Lower leg skin (tissue), 4 donors: Measurements from ENCODE around the gene P4HA1. TPM values are rescaled to one million over a fixed set of nuclear protein-coding genes. Genes with fewer than 3 reads are reported as not detected.
A peak's percentile ranks its signal among the peaks of the same experiment; 100 is the strongest.
"Not testable (repeated sequence)": the region's sequence is repeated elsewhere in the genome, so short reads cannot be mapped to it uniquely, and the experiment has no call there.

Experiments used
- DNase-seq, 2 donors: peaks; one replicate each; pipeline ENCODE4 v3.0.0-alpha.2; 2019; ENCODE audit warnings: low spot score in 2 of 2
- H3K4me3 ChIP-seq: fragments of 200-600 bp; sonication (generic); 2 replicates; pipeline ENCODE4 v1.5.1; 2017; ENCODE audit warnings: mild to moderate bottlenecking, low read depth; ENCODE audit not compliant: poor library complexity, severe bottlenecking
- CTCF ChIP-seq, 3 donors: fragments of 450-650 bp; IDR thresholded peaks; one replicate each; pipeline ENCODE4 v1.5.1; 2016; ENCODE audit warnings: antibody characterized with exemption in 3 of 3, mild to moderate bottlenecking in 3 of 3, moderate library complexity in 2 of 3
- POLR2A ChIP-seq, 2 donors: fragments of 450-650 bp; IDR thresholded peaks; one replicate each; pipeline ENCODE4 v1.6.1; 2016 to 2017; ENCODE audit warnings: antibody characterized with exemption in 2 of 2, mild to moderate bottlenecking in 1 of 2, moderate library complexity in 1 of 2
- WGBS, 2 donors: methylation state at CpG; one replicate each; pipeline ENCODE4 v1.1.5; 2018; 5-methylcytosine and 5-hydroxymethylcytosine counted together
- intact Hi-C: fragments of 100-400 bp; cut with DNase I; formaldehyde crosslinking; loops from one replicate; pipeline ENCODE4 v1.15.0; 2023; ENCODE audit warnings: low total_unique reads
- total RNA-seq, 4 donors: library from RNA; depleted of rRNA; stranded (reverse); fragments of >200 nt; gene quantifications; one replicate each; pipeline ENCODE4 v1.1.0, GENCODE V29; 2016

The P4HA1 gene
- total RNA-seq, 4 donors from 2014 or later, result 14.3 to 29.5 (median 20.5) TPM

- DNase-seq, result no peak
- TF ChIP-seq POLR2A (IDR thresholded peaks at IDR 0.05), result no peak
- TF ChIP-seq CTCF (IDR thresholded peaks at IDR 0.05), result no peak
- intact Hi-C loops, result no loop called here
- WGBS, 2 donors, result 41 to 44% methylated on average over 5 of the region's 5 CpGs
- H3K4me3 ChIP-seq, result no peak overlapping the region
These were observed 21.5 kb upstream of the P4HA1 start for GRCh38 chr10:73117976-73118743.

- WGBS, 2 donors, result 100% methylated on average over 1 of the region's 1 CpG
- intact Hi-C loops, result no loop called here
- no peak for TF ChIP-seq CTCF (IDR thresholded peaks at IDR 0.05)
- no peak for TF ChIP-seq POLR2A (IDR thresholded peaks at IDR 0.05)
These were observed 19.4 kb upstream of the P4HA1 start for GRCh38 chr10:73116017-73116416.

GRCh38 chr10:73113551-73113950 lies 16.9 kb upstream of the P4HA1 start:
- TF ChIP-seq CTCF (IDR thresholded peaks at IDR 0.05) (no peak), POLR2A (IDR thresholded peaks at IDR 0.05) (no peak)
- no peak overlapping the region for H3K4me3 ChIP-seq
- 56 to 57% methylated on average over 1 of the region's 1 CpG for WGBS, 2 donors
- DNase-seq, result no peak
- intact Hi-C loops, result no loop called here

More at GRCh38 chr10:73116017-73116416, 19.4 kb upstream of the P4HA1 start:
- no peak overlapping the region for H3K4me3 ChIP-seq
- no peak for DNase-seq

GRCh38 chr10:73112032-73112431 lies 15.4 kb upstream of the P4HA1 start:
- DNase-seq, H3K4me3 ChIP-seq, intact Hi-C loops: not testable (repeated sequence)
- WGBS, 2 donors, result 96 to 97% methylated on average over 13 of the region's 13 CpGs

- WGBS, 2 donors, result 0% methylated on average over 5 of the region's 5 CpGs
- peak; percentile 78 to 87 for DNase-seq
- intact Hi-C loops, result no loop called here
- TF ChIP-seq CTCF (IDR thresholded peaks at IDR 0.05), result no peak
- no peak for TF ChIP-seq POLR2A (IDR thresholded peaks at IDR 0.05)
- H3K4me3 ChIP-seq, result peak within 1 kb of the TSS; percentile 15
These were observed 13.7 kb upstream of the P4HA1 start, which contains the start of gene NUDT13 for GRCh38 chr10:73110345-73110849. Gene NUDT13, plus strand, starts transcription at chr10:73110455. Its CDS starts 3,911 bp downstream, at chr10:73114366.

GRCh38 chr10:73109248-73109652 lies 12.6 kb upstream of the P4HA1 start:
- WGBS, 2 donors, result 95 to 96% methylated on average over 4 of the region's 4 CpGs
- DNase-seq, H3K4me3 ChIP-seq, intact Hi-C loops: not testable (repeated sequence)
